DLD1 (cell line): ENCODE measurements around the gene GTF2F2.
"Not testable (repeated sequence)": the region's sequence is repeated elsewhere in the genome, so short reads cannot be mapped to it uniquely, and the experiment has no call there.

ENCODE experiments used
- in situ Hi-C: cut with HindIII; loops from 2 replicates; pipeline ENCODE4 v1.10.0; 2017; ENCODE audit warnings: low sequenced_read_pairs

The GTF2F2 gene

DNA sequence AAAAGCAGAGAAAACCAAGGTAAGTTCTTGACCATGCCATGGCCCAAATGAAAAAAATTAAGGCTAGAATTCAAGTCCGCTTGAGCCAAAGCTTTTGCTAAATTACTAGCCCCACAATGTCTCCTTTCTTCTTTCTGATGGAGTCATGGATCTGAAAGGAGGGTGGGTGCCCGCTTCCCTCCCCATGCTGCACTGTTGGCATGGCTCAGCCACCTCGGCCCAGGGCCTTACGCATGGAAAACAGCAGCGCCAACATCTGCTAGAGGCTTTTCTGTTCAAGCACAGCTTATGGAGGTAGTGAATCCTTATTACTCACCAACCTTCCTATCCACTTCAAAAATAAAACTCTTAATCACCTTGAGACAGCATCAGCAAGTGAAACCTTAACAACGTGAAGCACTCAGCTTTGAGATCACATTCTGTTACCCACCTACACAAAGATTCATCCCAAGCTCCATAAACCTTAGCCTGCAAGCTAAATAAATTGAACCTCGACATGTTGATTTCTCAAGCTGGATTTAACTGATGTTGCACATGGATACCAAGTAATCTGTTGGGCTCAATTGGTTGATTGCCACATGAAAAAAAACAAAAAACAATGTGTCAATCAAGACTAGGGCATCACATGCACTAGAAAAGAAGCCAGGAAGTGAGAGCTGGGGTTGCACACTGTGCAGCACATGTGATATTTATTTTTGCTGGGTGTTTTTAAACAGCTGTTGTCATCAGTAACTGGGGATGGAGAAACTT is 177.3 kb downstream of the GTF2F2 start:
- in situ Hi-C loops: no loop called here

DNA sequence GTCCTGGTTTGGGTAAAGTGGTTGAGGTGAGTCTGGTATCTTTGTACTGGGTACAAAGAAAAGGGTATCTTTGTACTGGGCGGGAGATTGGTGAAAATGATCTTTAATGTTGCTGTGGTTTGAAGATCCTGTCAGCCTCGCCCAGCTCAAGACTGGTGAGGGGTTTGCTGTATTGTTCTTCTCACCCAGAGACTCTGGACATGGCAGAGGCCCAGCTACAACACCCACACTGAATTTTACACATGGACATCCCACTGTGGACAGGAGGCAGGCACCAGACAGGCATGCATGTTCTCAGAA is 177.8 kb downstream of the GTF2F2 start:
- in situ Hi-C loops: no loop called here

DNA sequence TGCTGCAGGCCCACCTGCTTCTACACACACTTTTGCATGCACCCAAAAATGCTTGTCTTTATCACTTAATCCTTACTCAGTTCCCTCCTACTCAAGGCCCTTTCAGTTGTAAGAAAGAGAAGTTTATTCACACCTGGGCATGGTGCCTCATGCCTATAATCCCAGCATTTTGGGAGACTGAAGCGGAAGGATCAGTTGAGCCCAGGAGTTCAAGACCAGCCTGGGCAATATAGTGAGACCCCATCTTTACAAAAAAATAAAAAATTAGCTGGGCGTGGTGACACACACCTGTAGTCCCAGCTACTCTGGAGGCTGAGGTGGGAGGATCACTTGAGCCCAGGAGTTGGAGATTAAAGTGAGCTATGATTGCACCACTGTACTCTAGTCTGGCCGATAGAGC is 178.2 kb downstream of the GTF2F2 start:
- in situ Hi-C loops: not testable (repeated sequence)

DNA sequence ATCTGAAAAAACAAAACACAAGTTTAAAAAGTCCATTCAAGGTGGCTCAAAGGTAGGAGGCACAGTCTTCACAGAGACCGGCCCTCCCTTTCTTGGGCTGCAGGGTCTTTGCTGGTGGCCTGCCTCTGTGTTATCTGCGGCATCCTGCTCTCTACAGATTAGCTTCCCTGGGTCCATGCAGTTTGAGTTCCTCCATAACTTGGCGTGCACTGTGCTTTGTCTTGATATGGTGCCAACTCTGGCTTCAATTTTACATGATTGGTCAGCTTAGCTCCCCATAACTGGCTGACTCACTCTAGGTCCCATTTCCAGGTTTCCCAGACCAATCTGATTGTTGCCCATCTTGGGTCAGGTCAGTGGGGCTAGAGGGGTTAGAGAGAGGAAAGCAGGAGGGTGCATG is 178.9 kb downstream of the GTF2F2 start:
- in situ Hi-C loops: no loop called here

DNA sequence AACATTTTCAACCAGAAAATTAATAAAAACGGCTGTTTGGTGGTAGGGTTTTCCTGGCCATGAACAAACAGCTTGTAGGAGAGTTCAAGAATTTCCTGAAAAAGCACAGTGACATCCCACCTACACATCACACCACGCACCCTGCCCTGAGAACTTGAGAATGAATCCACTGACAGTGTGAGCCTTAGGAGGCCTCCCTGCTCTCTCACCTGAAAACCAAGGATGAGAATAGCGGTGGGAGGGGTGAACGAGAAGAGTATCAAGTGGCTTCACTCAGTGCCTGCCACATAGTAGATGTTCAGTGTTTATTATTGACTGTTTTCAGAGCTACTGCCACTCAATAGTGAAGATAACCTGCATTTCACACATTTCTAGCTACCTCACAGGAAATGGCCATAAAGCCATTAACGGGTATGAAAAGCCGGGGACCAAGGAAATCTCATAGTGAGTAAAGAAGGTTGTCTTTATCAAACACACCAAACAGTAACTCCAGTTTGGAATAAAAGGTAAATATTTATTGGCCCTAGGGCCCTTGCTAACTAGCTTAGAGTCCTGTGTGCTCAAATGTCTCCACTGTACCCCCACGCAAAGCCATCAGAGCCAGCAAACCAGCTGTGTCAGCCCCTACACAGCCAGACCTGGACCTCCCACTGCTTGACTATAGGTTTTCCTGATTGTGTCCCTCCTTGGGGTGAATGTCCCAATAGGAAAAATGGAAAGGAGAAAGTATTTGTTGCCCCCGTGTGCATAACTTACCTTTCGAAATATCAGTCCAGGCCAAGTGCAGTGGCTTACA is 180.1 kb downstream of the GTF2F2 start:
- in situ Hi-C loops: no loop called here

DNA sequence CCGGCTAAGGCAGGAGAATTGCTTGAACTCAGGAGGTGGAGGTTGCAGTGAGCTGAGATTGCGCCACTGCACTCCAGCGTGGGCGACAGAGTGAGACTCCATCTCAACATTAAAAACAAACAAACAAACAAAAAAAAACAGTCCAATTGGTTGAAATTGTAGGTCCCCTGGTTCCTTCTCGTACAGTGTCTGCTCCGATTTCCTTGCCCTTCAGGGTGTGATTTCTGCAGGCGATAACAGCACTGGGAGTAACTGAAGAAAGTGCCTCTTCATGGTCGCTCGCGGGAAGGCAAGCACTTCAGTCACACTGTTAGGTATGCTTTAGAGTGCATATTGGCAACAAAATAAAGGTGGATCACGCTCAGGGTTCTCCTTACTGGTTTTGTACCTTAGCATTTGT is 181.0 kb downstream of the GTF2F2 start:
- in situ Hi-C loops: no loop called here

DNA sequence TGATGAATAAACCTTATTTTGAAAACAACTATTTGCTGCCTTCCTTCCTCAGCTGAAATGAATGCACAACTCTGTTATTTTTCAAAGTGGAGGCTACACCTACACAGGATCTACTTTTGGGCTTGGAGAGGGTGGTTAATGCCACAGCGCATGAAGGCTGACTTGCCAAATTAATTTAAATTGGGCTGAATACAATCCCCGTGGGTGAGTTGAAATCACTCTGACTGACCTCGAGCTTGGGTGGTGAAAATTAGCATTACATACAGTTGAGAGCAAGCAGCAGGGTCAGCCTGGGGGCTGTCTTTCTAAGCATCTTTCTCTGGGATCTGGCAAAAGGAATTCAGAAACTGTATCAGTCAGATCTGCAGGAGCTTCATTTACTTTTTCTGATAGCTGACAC is 182.2 kb downstream of the GTF2F2 start:
- in situ Hi-C loops: no loop called here

DNA sequence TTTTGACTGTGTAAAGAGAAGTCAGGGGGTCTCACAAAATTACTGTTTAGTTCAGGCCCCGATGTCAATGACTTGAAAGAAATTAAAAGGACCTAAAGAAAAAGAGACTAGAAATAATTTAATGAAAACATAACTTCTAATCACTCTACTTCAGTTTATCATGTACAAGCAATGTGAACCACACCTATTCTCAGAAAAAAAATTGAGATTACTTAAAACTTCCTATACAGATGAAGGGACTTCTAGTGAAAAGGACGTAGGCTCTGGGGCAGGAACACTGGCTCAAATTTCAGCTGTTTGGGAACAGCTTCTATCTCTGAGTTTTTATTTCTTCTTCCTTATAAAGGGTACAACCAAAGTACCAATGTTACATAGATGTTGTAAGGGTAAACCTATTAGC is 182.7 kb downstream of the GTF2F2 start:
- in situ Hi-C loops: no loop called here

DNA sequence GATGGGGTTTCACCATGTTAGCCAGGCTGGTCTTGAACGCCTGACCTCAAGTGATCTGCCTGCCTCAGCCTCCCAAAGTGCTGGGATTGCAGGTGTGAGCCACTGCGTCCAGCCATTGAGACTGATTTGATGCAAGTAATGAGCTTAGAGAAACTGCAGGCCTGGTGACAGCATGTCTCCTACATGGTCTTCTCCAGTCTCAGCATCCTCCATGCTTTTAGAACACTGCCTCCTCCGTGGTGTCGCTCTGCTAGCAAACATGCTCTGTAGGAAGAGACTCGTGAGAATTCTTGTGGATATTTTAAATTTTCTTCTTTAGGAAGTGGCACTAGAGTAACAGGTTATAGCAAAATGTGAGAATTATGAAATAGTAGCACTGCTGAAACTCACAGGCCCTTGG is 183.6 kb downstream of the GTF2F2 start:
- in situ Hi-C loops: no loop called here

DNA sequence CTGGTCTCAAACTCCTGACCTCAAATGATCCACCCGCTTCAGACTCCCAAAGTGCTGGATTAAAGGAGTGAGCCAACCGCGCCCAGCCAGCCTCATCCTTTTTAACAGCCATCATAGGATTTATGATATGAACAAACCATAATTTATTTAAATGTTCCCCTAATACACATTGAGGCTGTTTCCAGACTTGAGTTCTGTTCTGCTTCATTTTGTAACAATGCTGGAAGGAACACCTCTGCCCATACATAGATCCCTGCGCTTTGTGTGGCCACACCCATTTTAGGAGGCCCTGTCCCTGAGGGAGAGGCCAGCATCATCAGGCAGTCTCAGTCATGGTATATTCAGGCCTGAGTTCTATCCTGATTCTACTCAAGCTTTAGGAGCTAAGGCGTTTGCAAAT is 184.8 kb downstream of the GTF2F2 start:
- in situ Hi-C loops: no loop called here

DNA sequence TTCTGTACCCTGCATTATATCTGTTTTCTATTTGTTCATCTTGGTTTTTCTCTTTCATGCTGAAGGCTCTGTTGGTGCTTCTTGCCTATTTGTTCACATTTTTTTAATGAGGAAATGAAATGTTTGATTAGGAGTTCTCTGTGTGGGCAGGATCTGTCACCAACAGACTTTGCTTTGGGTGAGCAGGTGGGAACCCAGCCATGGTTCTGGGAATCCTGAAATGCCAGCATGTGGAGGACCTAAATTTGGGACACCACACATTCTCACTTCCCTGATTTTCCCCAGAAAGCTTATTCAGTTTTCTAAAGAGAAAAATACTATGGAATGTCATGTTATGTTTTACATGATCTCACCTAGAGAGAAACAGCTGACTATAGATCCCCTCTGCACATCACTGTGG is 186.7 kb downstream of the GTF2F2 start:
- in situ Hi-C loops: no loop called here

DNA sequence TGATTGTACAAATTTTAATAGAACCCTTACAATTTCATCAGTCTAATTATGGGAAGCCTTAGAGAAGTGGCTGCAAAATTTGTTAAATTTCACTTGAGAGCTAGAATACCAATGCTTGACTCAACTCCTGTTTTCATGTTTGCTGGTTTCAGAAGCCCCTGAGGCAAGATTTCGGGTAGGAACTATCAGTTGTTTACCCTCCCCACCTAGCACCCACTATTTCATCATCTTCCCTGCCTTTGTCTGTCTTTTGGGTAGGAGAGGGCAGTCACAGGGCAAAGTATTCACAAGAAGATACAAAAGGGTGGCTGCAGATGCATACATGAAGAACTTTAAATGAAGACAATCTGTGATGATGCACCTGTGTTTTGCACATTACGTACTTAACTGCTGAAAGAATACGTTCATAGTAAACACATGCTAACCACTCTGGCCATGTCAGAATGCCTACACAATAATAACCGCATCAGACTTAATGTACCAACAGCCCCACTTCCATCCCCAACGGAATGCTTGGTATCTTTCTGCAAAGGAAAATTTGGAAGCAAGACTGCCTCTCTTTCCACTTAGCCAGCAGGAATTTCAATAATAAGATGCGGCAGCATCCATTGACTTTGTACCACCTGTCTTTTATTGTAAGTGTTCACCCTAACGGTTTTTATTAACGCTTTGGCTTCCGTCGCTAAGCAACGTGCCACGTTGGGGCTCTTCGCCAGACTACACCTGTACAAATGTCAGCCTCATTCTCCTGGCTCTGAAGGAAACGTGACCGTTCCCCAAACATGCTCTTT is 190.2 kb downstream of the GTF2F2 start:
- in situ Hi-C loops: no loop called here

DNA sequence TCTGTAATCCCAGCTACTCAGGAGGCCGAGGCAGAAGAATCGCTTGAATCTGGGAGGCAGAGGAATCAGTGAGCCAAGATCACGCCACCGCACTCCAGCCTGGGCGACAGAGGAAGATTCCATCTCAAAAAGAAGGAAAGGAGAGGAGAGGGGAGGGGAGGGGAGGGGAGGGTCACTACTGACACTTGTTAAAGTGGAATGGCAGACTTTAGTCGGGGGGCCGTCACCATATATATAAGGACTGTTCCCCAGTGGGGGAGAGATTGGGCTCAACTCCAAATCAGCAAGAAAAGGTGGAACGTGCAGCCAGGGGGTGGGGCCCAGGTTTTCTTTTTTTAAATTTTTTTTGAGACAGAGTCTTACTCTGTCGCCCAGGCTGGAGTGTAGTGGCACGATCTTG is 194.5 kb downstream of the GTF2F2 start:
- in situ Hi-C loops: no loop called here

DNA sequence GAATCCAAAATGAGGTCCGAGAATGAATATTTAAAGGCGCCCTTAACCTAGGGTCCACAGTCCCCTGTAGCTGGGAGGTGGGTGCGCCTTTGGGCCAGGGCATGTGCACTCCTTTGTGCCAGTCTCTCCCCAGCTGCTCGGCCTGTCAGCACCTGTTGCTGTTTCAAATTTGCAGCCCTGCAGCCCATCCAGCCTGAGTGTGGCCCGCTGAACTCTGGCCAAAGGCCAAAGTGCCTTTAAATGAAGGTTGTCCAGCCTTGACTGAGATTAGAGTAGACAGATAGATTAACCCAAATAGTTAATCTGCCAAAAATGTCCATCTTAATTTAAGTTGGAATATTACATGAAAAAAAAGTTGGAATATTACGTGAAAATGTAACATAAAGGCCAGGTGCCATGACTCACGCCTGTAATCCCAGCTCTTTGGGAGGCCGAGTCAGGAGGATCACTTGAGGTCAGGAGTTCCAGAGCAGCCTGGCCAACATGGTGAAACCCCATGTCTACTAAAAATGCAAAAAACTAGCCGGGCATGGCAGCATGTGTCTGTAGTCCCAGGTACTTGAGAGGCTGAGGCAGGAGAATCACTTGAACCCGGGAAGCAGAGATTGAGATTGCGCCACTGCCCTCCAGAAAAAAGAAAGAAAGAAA is 195.3 kb downstream of the GTF2F2 start:
- in situ Hi-C loops: no loop called here

DNA sequence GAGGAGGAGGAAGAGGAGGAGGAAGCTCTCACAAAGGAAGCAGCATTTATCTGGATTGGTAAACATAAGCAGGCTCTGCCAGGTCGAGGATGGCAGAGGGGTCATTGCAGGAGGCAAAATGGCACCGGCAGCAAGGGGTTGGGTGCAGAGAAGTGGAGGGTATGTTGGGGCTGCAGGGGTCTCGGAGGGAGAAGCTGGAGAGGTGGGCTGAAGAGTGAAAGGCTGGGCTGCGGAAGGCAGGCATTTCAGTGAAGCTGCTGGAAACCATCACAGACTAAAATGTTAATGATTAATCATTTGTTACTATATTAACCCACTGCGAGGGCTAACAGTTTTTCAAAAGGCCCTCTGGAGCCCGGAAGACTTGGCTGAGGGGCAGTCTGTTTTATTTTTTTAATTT is 196.0 kb downstream of the GTF2F2 start:
- in situ Hi-C loops: no loop called here

DNA sequence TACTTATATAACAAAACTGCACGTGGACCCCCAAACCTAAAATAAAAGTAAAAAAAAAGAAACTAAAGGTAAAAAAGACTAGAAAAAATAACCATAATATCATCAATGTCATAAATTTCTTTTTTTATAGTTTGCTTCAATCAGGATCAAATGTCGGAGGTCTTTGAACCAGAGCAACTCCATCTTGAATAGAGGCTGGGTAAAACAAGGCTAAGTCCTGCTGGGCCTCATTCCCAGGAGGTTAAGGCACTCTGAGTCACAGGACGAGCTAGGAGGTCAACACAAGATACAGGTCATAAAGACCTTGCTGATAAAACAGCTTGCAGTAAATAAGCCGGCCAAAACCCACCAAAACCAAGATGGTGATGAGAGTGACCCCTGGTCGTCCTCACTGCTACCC is 196.7 kb downstream of the GTF2F2 start:
- in situ Hi-C loops: no loop called here

DNA sequence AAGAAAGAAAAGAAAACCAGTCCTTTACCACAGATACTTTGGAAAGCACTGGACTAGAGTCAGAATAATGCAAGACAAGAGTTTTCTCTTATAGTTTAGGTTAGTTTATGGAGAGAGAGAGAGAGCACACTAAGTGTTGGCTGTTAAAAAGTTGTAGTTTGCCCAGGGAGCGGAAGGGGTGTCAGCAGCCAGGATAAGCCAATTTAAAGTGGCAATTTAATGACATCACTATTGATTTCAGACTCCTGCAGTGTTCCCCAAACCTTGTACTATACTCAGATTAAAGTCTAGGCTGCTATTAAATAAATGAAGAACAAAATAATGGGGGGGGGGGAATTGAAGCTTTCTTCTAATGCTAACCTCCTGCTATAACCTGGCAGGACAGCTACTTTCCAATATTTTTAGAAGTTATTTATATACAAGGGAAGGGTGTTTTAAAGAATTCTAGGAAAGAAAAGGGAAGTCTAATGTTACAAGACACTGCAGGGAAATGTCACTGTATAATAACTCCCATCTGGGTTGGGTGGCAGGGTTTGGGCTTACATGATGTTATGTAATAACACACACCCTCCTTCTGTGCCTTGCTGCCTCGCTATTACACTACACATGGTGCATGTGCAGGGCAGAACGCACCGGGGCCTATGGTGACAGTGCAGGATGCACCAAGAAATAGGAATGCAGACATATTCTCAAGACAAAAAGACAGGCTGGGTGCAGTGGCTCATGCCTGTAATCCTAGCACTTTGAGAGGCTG is 200.7 kb downstream of the GTF2F2 start:
- in situ Hi-C loops: no loop called here

DNA sequence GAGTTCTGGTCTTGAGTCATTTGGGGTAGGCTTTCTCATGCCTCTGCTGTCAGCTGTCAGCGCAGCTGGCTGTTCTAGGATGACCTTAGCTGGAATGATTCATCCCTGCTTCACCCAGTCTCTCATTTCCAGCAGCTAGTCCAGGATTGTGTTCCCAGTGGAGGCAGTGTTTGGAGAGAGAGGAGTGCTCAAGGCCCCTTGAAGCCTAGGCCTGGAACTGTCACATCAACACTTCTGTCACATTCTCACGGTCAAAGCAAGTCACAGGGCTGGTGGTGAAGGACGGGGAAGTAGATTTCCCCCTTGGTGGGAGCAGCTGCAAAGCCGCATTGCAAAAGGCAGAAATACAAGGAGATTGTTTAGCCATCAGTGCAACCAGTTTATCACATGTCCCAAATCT is 205.5 kb downstream of the GTF2F2 start:
- in situ Hi-C loops: no loop called here

DNA sequence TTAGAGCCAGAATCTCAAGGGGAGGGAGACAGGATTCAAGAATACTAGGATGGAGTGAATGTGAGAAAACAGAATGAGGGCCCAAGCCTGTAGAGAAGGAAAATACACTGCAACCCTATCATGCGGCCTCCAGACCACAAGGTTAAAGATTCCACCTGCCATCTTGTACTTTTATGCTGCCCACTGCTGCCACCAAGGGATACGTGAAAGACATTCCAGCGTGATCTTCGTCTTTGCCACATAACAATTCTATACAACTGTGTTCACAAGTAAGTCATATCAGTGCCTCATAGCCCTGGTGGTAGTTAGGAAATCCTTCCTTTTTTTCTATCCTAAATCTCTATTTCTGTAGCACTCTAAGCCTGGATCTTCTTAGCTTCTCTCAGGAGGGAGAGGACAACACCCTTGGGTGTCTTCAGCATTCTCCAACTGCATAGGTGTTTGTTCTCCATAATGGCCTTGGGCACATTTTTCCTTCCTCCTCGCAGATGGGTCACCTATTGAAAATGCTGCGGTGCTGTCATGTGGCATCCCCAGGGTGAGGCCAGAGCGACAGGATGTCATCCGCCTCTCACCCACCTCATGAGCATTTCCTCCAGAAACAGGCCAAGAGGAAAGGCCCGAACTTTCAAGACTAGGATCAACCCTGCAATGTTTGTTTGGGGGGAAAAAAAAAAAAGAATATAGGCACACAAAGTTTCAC is 207.1 kb downstream of the GTF2F2 start:
- in situ Hi-C loops: no loop called here

DNA sequence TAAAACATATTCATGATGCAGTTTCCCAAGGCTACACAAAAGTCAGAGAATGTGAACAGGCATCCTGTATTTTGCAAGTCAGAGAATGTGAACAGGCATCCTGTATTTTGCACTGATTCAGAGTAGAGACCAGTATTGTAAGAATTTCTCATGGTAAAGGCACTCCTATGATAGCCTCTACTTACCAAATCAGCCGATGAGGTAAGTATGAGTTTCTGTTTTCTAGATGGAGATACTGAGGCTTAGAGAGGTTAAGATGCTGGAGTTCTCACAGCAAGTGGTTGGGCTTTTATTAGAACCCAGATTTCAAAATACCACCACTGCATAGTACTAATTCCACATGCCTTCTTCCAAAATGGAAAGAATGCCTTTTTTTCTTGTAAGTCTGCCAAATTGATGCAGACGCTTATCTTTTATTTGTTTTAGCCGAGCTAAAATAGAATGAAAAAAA is 208.4 kb downstream of the GTF2F2 start:
- in situ Hi-C loops: no loop called here
